ENCODE data around the gene RBM17.
"Not testable (repeated sequence)": the region's sequence is repeated elsewhere in the genome, so short reads cannot be mapped to it uniquely, and the experiment has no call there.

The RBM17 gene

GRCh38 chr10:6056411-6057135, 32.3 kb upstream of the RBM17 start:
- no peak for DNase-seq (ENCODE audit: extremely low read depth in 1 of 2, low read depth in 1 of 2)

- DNase-seq (ENCODE audit: extremely low read depth in 1 of 2, low read depth in 1 of 2) = no peak
Observed at GRCh38 chr10:6058682-6059475, 30.0 kb upstream of the RBM17 start.

GRCh38 chr10:6059506-6059905, 29.3 kb upstream of the RBM17 start:
- DNase-seq (ENCODE audit: extremely low read depth in 1 of 2, low read depth in 1 of 2) = no peak

DNA sequence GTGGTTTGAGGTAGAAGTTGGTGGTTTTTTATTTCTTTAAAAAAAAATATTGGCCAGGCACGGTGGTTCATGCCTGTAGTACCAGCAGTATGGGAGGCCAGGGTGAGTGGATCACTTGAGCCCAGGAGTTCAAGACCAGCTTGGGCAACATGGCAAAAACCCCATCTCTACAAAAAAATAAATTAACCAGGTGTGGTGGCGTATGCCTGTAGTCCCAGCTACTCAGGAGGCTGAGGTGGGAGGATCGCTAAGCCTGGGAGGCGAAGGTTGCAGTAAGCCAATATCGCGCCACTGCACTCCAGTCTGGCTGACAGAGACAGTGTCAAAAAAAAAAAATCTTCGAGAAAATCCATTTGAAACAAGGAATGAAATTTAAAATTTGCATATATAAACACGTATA, 27.8 kb upstream of the RBM17 start:
- DNase-seq (ENCODE audit: extremely low read depth in 1 of 2, low read depth in 1 of 2) = no peak

- peak in 1 of 2 donors; percentile 63 for DNase-seq (ENCODE audit: extremely low read depth in 1 of 2, low read depth in 1 of 2)
Observed at GRCh38 chr10:6062101-6062771, 26.6 kb upstream of the RBM17 start, which contains the start of gene IL2RA. IL2RA (minus strand) TSS chr10:6062367; CDS start chr10:6062151, 216 bp downstream.

GRCh38 chr10:6064119-6064518, 24.7 kb upstream of the RBM17 start:
- no peak for DNase-seq (ENCODE audit: extremely low read depth in 1 of 2, low read depth in 1 of 2)

- not testable (repeated sequence) for DNase-seq (ENCODE audit: extremely low read depth in 1 of 2, low read depth in 1 of 2)
Observed at GRCh38 chr10:6064726-6065125, 24.1 kb upstream of the RBM17 start.

DNA sequence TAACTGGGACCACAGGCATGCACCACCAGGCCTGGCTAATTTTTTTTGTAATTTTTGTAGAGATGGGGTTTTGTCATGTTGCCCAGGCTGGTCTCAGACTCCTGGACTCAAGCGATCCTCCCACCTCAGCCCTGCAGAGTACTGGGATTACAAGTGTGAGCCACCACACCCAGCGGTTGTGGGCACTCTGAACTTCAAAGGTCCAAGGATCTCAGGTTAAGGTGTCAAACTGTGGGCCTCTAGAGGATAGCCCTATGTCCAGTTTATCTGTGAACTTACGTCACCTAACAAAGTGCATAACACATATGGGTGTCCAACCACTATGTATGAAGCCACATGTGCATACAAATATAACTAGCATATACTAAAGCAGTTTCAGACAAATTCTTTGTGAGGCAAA, 23.4 kb upstream of the RBM17 start:
- DNase-seq (ENCODE audit: extremely low read depth in 1 of 2, low read depth in 1 of 2) = no peak

- DNase-seq (ENCODE audit: extremely low read depth in 1 of 2, low read depth in 1 of 2) = no peak
Observed at GRCh38 chr10:6065835-6066234, 23.0 kb upstream of the RBM17 start.

- DNase-seq (ENCODE audit: extremely low read depth in 1 of 2, low read depth in 1 of 2) = no peak
Observed at GRCh38 chr10:6067457-6067856, 21.4 kb upstream of the RBM17 start.

DNA sequence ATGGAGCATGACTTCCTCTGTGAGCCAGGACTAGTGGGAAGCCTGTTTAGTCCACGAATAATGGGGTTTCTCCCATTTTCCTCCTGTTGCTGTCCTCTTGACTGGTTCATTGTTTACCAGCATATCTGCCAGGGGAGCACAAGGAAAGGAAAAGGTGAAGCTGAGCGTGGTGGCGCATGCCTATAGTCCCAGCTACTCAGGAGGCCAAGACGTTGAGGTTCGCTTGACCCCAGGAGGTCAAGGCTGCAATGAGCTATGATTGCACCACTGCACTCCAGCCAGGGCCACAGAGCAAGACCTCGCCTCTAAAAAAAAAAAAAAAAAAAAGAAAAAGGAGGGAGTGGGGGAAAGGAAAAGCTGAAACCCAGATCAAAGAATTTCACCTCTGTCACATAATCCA, 20.8 kb upstream of the RBM17 start:
- no peak for DNase-seq (ENCODE audit: extremely low read depth in 1 of 2, low read depth in 1 of 2)

DNA sequence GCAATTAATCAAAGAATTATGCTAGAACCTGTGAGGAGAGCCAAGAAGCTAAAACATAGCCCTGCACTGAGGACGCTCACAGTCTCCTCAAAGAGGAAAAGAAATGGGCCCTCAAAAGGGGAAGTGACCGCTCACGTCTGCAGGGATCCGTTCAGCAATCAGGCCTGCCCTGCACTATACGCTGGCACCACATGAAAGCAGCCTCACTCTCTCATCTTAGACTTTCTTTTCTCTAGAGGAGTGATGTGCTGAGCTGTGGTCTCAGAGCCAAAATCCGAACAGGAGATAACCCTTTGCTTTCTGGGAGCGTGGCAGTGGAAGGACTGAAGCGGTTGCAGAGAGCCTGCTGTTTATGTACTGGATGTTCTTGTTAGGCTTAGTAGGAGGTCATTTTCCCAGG, 20.4 kb upstream of the RBM17 start:
- no peak for DNase-seq (ENCODE audit: extremely low read depth in 1 of 2, low read depth in 1 of 2)

- no peak for DNase-seq (ENCODE audit: extremely low read depth in 1 of 2, low read depth in 1 of 2)
Observed at GRCh38 chr10:6069081-6069931, 19.5 kb upstream of the RBM17 start.

GRCh38 chr10:6070660-6071059, 18.2 kb upstream of the RBM17 start:
- DNase-seq (ENCODE audit: extremely low read depth in 1 of 2, low read depth in 1 of 2) = peak; percentile 58 to 87

GRCh38 chr10:6071181-6072175, 17.4 kb upstream of the RBM17 start:
- no peak for DNase-seq (ENCODE audit: extremely low read depth in 1 of 2, low read depth in 1 of 2)

DNA sequence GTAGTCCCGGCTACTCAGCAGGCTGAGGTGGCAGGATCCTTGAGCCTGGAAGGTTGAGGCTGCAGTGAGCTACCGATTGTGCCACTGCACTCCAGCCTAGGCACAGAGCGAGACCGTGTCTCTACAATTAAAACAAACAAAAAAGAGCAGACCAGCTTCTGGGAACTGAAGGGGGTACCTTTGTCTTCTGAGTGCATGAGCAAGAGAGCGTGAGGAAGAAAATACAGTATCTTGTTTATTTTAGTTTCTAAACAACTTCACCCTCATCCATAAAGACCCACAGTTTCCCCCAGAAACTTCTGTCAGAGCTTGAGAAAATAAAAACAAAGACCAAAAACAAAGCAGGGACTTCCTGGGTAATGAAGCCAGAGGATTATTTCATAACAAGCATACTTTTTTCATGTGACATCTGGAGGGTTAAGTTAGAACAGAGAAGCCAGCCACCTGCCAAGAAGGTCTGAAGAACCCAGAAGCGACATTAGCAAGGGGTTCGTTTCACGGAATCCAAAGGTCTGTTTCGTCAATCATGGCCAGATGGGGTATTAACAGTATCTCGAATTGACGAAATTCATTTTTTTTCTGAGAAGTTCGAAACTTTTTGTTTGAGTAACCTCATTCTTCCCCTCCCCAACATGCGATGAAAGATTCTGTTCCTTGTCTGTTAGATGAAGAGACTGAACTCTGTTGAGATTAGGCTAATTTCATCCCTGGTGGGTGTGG, 16.5 kb upstream of the RBM17 start:
- no peak for DNase-seq (ENCODE audit: extremely low read depth in 1 of 2, low read depth in 1 of 2)

GRCh38 chr10:6074489-6075301, 14.1 kb upstream of the RBM17 start:
- no peak for DNase-seq (ENCODE audit: extremely low read depth in 1 of 2, low read depth in 1 of 2)

DNA sequence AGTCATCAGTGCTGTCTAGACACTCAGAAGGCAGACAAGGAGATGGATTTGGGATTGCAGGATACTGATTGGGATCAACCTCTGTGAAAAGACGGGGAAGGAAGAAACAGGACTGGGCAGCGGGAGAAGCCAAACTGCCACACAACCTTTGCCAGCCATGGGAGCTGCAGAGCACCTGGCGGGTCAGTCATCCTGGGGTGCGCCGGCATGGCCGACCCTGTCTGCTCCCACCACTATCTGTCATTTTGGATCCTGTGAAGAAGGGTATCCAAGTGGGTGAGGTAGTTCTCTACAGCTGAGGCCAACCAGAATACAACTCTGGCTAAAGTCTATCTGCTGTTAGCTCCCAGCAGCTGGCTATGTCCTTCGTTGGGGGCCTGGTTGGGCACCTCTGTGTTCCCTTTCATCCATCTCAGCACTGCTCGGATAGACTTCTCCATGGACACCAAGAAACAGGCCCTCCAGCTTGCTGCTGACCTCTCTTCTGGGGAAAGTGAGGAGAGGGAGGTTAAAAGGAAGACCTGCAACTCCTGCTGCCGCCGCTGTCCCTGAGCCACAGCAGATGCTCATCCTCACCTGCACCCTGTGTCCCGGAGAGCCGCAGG, 11.7 kb upstream of the RBM17 start:
- no peak for DNase-seq (ENCODE audit: extremely low read depth in 1 of 2, low read depth in 1 of 2)

Data from stimulated activated CD8-positive, alpha-beta memory T cell treated with anti-CD3 and anti-CD28 coated beads, Interleukin-7, amount 100 ng/mL, for 48 hours (primary cell).